GM12864 (cell line): Measurements from ENCODE around the gene ALDH1L1.

Experiments used
- DNase-seq: peaks from one replicate; pipeline ENCODE4 v3.0.0-alpha.2; 2011; ENCODE audit warnings: low read depth
- H3K4me3 ChIP-seq: 2 replicates; pipeline ENCODE4 v1.5.1; 2011; ENCODE audit warnings: mild to moderate bottlenecking, low read depth, low read length, control low read depth
- TF ChIP-seq, protein P1 (sequence below): IDR thresholded peaks from 2 replicates; pipeline ENCODE4 v1.5.1; 2011; ENCODE audit warnings: low read depth, mild to moderate bottlenecking, moderate library complexity, low read length, control low read depth, inconsistent platforms; ENCODE audit errors: missing control alignments

Gene ALDH1L1

DNA sequence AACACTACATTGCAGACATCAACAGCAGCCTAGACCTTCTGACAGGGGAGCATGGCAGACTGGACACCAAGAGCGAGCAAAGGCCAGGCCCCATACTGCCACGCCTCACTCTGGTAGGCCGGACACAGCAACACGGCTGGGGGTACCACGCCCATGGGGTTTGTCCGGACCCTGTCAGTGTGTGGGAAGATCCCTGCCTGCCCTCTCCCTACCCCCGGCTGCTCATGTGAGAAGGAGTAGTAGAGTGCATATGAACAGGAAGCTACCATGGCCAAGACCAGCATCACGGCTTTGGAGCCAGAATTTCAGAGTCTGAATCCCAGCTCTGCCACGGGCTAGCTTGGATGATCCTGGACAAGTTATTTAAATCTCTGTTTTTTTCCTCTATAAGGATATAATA, 27.9 kb downstream of the ALDH1L1 start:
- DNase-seq: no peak
- H3K4me3 ChIP-seq: no peak overlapping the region
- TF ChIP-seq, protein P1, sequence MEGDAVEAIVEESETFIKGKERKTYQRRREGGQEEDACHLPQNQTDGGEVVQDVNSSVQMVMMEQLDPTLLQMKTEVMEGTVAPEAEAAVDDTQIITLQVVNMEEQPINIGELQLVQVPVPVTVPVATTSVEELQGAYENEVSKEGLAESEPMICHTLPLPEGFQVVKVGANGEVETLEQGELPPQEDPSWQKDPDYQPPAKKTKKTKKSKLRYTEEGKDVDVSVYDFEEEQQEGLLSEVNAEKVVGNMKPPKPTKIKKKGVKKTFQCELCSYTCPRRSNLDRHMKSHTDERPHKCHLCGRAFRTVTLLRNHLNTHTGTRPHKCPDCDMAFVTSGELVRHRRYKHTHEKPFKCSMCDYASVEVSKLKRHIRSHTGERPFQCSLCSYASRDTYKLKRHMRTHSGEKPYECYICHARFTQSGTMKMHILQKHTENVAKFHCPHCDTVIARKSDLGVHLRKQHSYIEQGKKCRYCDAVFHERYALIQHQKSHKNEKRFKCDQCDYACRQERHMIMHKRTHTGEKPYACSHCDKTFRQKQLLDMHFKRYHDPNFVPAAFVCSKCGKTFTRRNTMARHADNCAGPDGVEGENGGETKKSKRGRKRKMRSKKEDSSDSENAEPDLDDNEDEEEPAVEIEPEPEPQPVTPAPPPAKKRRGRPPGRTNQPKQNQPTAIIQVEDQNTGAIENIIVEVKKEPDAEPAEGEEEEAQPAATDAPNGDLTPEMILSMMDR: no peak

DNA sequence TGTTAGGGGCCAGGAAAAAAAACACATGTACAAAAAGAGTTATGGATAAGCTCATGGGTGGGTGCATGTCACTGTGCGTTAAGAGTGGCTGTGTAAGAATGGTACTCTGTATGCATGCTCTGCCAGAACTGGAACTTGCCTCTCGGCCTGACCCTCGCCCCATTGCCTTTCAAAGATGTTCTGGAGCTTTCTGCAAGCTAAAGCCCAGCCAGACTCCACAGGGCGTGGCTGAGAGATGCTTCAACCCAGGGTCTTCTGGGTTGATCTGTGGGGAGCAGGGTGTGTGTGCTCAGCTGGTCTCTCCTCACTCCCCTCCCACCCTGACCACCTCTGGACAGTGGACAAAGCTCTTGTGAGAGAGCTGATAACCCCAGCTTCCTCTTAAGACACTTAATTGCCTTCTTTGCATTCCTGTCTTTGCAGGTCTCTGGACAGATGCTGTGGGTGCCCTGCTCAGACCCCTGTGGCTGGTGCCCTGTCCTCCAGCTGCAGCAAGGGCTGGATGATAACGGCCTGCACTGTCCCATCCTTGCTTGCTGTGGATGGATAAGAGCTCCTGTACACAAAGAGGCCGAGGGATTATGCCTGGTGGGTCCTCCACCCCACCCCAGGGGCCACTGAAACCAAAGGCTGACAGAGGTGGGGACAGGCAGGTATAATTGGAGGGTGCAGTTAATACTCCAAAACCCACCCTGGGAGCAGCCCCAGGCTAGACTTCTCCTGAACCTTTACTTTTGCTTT, 28.7 kb downstream of the ALDH1L1 start:
- TF ChIP-seq, protein P1: no peak
- no peak overlapping the region for H3K4me3 ChIP-seq
- no peak for DNase-seq

DNA sequence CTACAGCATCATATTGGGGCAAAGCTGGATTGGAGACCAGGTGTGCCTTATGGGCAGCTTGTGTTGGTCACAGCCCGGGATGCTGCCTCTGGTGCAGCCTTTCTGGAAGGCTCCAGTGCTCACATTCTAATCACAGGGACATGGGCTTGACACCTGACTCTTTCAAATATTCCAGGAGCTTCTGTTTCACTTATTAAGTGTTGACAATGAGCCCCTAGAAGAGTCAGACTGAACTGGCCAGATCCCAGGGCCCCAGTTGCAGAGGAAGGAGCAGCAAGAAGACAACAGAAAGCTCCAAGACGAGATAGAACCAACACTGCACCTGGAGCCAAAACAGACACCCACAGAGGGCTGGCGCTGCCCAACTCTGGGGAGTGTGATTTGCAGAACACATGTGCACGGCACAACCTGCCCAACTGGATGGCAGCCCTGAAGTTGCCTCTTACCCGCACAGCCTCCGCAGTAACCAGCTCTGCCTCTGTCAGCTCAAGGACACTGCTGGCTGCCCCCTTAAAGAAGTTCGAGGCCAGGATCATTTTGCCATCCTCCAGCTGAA, 30.3 kb downstream of the ALDH1L1 start:
- H3K4me3 ChIP-seq: no peak overlapping the region
- TF ChIP-seq, protein P1: no peak
- DNase-seq: no peak

DNA sequence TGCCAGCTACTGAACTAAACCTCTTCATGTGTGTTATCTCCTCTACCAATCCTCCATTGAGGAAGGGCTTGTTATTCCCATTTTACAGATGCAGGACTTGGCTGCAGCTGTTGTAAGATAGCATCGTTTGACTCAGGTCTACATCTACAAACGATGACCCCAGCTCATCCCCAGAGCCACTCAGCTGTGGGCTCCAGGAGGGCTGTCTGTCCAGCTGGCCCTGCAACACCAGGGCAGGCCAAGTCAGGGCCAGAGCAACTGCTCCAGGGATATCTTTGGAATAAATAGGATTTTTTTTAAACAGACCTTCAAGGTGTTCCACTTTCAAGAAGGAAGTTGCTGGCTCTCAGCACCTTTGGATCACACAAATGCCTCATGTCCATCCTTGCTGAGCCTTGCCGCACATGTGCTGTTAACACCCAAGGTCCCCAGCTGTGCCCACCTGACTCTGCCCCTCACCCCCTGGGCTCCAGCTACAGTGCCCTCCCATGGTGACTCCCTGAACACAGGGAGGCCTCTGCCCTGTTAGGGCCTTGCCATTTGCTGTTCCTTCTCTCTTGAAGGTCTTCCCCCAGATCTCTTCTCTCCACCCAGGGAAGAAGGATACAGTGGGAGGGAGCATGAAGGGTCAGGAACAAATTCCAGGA, 31.0 kb downstream of the ALDH1L1 start:
- TF ChIP-seq, protein P1: no peak
- DNase-seq: no peak

DNA sequence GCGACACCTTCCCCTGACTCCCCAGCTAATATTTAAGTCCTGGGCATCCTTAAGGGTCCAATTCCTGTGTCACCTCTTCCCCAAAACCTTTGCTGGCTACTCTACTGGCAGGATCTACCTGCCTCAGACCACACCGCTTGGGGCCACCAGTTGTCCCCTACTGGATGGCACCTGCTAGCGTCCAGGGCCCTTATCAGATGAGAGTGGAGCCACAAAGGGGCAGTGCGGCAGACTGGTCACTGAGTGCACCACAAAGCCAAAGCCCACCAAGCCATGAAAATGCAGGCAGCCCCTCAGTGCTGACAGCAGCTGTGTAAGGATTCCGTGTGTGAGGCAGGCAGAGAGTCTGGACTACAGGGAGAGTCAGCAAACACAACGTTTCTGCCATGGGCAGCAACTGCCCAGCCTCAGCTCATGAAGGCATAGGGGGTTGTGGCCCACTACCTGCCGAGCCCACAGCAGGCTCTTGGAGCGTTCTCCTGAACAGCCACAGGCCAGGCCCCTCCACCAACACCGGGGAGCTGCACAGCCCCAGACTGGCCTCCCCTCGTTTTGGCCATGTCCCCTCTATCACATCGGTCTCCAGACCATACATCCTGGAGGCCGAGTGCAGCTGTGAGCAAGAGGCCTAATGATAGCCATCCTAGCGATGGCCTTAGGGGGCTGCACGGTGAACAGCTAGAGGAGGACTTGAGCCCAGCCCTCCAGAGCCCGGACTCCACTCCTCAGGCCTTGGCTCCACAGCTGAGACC, 32.3 kb downstream of the ALDH1L1 start:
- H3K4me3 ChIP-seq: no peak overlapping the region
- DNase-seq: no peak
- TF ChIP-seq, protein P1: no peak

More for the DNA sequence above, 31.0 kb downstream of the ALDH1L1 start:
- no peak overlapping the region for H3K4me3 ChIP-seq

DNA sequence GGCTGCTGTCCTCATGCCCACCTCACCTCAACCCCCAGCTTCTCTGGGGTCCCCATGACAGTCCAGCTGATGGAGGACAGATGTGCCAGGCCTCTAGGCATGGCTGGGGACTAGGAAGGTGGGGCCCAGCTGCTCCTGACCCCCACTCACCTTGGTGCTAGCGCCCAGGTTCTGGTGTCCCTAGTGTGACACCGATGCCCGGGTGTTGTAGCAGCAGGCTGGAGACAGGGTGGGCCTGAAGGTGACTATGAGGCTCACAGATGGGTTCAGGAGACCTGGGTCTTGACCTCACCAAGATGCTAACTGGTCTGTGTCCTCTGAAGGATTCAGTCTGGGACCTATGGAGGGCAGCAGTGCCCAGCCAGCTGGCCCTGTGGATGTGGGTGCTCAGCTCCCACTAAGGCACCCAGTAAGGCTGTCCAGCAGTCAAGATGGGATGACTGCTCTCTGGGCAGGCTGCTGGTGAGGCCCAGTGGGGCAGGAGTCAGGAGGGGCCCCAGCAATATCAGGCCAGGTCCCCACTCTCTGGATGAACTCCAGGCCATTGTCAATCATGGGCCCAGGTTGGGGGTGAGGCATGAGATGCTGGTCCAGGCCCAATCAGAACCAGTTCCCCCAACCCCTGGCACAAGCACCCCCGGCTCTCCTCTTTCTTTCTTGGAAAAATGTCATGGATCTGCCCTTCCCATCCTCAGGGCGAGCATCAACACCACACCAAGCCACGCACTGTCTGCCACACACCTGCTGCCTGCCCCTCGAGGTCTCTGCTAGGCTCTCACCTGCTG, 33.0 kb downstream of the ALDH1L1 start:
- TF ChIP-seq, protein P1: no peak
- DNase-seq: no peak
- no peak overlapping the region for H3K4me3 ChIP-seq
